GM12878 (cell line): ENCODE results near the gene ADSL. TPM values are rescaled to one million over a fixed set of nuclear protein-coding genes. Genes with fewer than 3 reads are reported as not detected.
A peak's percentile ranks its signal among the peaks of the same experiment; 100 is the strongest.

ENCODE experiments used
- ATAC-seq: fragments of 200-7000 bp; cut with Tn5 transposase; 3 replicates; pipeline ENCODE4 v1.9.1; 2020; ENCODE audit warnings: mild to moderate bottlenecking, moderate library complexity
- BruUV-seq: library from RNA; stranded (reverse); fragments of 400-500 nt; replicated peaks from 2 replicates; lab custom pipeline; 2021; lab: Mats Ljungman, UMichigan
- CTCF ChIA-PET: fragments of 300-600 bp; sonication (Branson Sonifier 250); formaldehyde crosslinking; extraction: SDS; loops from one replicate; lab custom pipeline; 2021; ENCODE audit warnings: inconsistent platforms; lab: Yijun Ruan, JAX
- POLR2A ChIA-PET: fragments of 350-600 bp; formaldehyde crosslinking; extraction: SDS; loops from one replicate; lab custom pipeline; 2021; ENCODE audit warnings: inconsistent platforms; lab: Charles Lee
- RAD21 ChIA-PET: fragments of 300-600 bp; sonication (Branson Sonifier 250); formaldehyde crosslinking; loops from one replicate; lab custom pipeline; 2023; ENCODE audit warnings: antibody characterized with exemption; ENCODE audit not compliant: unreplicated experiment; lab: Charles Lee
- SMC1A ChIA-PET: fragments of 300-600 bp; sonication (Branson Sonifier 250); formaldehyde crosslinking; loops from one replicate; lab custom pipeline; 2023; ENCODE audit not compliant: unreplicated experiment, uncharacterized antibody; lab: Charles Lee
- DNase-seq: peaks from one replicate; pipeline ENCODE4 v3.0.0-alpha.2; 2011; ENCODE audit warnings: low read depth, low spot score
- FAIRE-seq: peaks from 3 replicates; lab custom pipeline; 2011; peaks lifted over from hg19 to GRCh38; lab: Jason Lieb, UNC
- H2AFZ ChIP-seq: 2 replicates; pipeline ENCODE4 v1.6.0; 2011; ENCODE audit warnings: low read depth, low read length, control low read depth; ENCODE audit not compliant: control insufficient read depth
- H3K27ac ChIP-seq: 2 replicates; pipeline ENCODE4 v1.5.1; 2011; ENCODE audit warnings: control low read depth; ENCODE audit not compliant: control insufficient read depth, insufficient read depth
- H3K27me3 ChIP-seq, 2 experiments: replicated peaks in 1 of 2; 2 replicates each; pipeline versions ENCODE4 v1.6.0 to v1.6.1; 2011; ENCODE audit warnings: low read length in 1 of 2; ENCODE audit not compliant: control insufficient read depth in 2 of 2, insufficient read depth in 2 of 2
- H3K36me3 ChIP-seq, 2 experiments: 2 replicates each; pipeline ENCODE4 v1.5.1; 2011; ENCODE audit warnings: low read length in 1 of 2; ENCODE audit not compliant: control insufficient read depth in 2 of 2, insufficient read depth in 2 of 2
- H3K4me1 ChIP-seq: 2 replicates; pipeline ENCODE4 v1.6.1; 2011; ENCODE audit warnings: mild to moderate bottlenecking, low read length, moderate library complexity, mixed read lengths; ENCODE audit not compliant: control insufficient read depth, insufficient read depth
- H3K4me2 ChIP-seq: 2 replicates; pipeline ENCODE4 v1.6.0; 2011; ENCODE audit warnings: control low read depth; ENCODE audit not compliant: control insufficient read depth, insufficient read depth
- H3K4me3 ChIP-seq: fragments of 200-600 bp; sonication (generic); 2 replicates; pipeline ENCODE4 v1.5.1; 2016
- H3K79me2 ChIP-seq: 2 replicates; pipeline ENCODE4 v1.6.0; 2011; ENCODE audit warnings: low read length; ENCODE audit not compliant: control insufficient read depth, insufficient read depth
- H3K9ac ChIP-seq: 2 replicates; pipeline ENCODE4 v1.8.0; 2011; ENCODE audit warnings: low read length, control low read depth, mixed read lengths; ENCODE audit not compliant: control insufficient read depth, insufficient read depth
- H3K9me3 ChIP-seq: replicated peaks from 3 replicates; pipeline ENCODE4 v1.5.1; 2011; ENCODE audit warnings: mild to moderate bottlenecking, low read length; ENCODE audit not compliant: control insufficient read depth, insufficient read depth
- H4K20me1 ChIP-seq: 2 replicates; pipeline ENCODE4 v1.6.0; 2011; ENCODE audit not compliant: control insufficient read depth, insufficient read depth
- BHLHE40 ChIP-seq, 2 experiments: fragments of 450-650 bp in 1 of 2; IDR thresholded peaks; 2 replicates each; pipeline ENCODE4 v1.6.1; 2011 to 2017; ENCODE audit warnings: low read depth in 2 of 2, borderline replicate concordance in 1 of 2, improper control_type of control experiment in 1 of 2, low read length in 1 of 2, mild to moderate bottlenecking in 1 of 2
- PBX3 ChIP-seq: IDR thresholded peaks from 2 replicates; pipeline ENCODE4 v1.6.1; 2011; ENCODE audit warnings: mild to moderate bottlenecking, low read depth, low read length, moderate library complexity; ENCODE audit not compliant: insufficient replicate concordance
- RFX5 ChIP-seq: IDR thresholded peaks from 2 replicates; pipeline ENCODE4 v1.6.1; 2011; ENCODE audit warnings: low read depth, low read length, improper control_type of control experiment
- SUPT20H ChIP-seq: IDR thresholded peaks from 2 replicates; pipeline ENCODE4 v1.6.1; 2011; ENCODE audit warnings: low read depth, mild to moderate bottlenecking, low read length, moderate library complexity, borderline replicate concordance; ENCODE audit not compliant: control insufficient read depth
- TCF3 ChIP-seq: IDR thresholded peaks from 2 replicates; pipeline ENCODE4 v1.6.1; 2012; ENCODE audit warnings: low read depth, mild to moderate bottlenecking, low read length, borderline replicate concordance; ENCODE audit not compliant: insufficient read depth
- WGBS: methylation state at CpG from one replicate; pipeline ENCODE4 v1.1.6; 2016; ENCODE audit warnings: low lambda C conversion rate; ENCODE audit not compliant: insufficient replicate concordance, insufficient coverage; ENCODE audit errors: missing lambda C conversion rate; 5-methylcytosine and 5-hydroxymethylcytosine counted together
- in situ Hi-C: fragments of 300-500 bp; cut with MboI; formaldehyde crosslinking; loops from 9 replicates; pipeline ENCODE4 v1.14.3; 2018; ENCODE audit warnings: mixed read lengths
- intact Hi-C: fragments of 100-400 bp; cut with micrococcal nuclease; formaldehyde crosslinking; loops from one replicate; pipeline ENCODE4 v1.14.2; 2022; ENCODE audit not compliant: unreplicated experiment
- polyA plus RNA-seq, 11 experiments: library from polyadenylated mRNA; depleted of rRNA in 4 of 11; unstranded in 6 of 11; stranded (reverse) in 5 of 11; fragments of >200 nt; fragmentation: Nextera tagmentation in 4 of 11; fragmentation: Illumina TruSeq in 1 of 11; extraction: Ambion mirVana in 4 of 11; extraction: Trizol in 1 of 11; gene quantifications; 1 replicate in 1 of 11; 2 replicates in 10 of 11; pipeline versions ENCODE4 v1.2.1 to v1.2.3, GENCODE V29; 2011 to 2016; ENCODE audit warnings: inconsistent platforms in 2 of 11, missing spikeins in 2 of 11, low read depth in 1 of 11
- total RNA-seq, 4 experiments: library from RNA; depleted of rRNA in 3 of 4; stranded (reverse); fragments of >200 nt in 3 of 4; fragmentation: Illumina TruSeq in 1 of 4; extraction: Trizol in 1 of 4; gene quantifications; 2 replicates each; pipeline versions ENCODE4 v1.2.1 to v1.2.3, GENCODE V29; 2013 to 2021
- TF ChIP-seq, protein P1 (sequence below): fragments of 450-650 bp; IDR thresholded peaks from 2 replicates; pipeline ENCODE4 v1.6.1; 2016; ENCODE audit warnings: mild to moderate bottlenecking

The ADSL gene
- total and polyA plus RNA-seq, 10 of the 15 experiments (the other 5 are each of a cell fraction or from before 2014, with no cell fraction given) = 126 to 313 (median 143) TPM

- no peak for FAIRE-seq
- WGBS = 52% methylated on average over 6 of the region's 6 CpGs
- Histone ChIP-seq H3K4me3 (no peak overlapping the region), H4K20me1 (no peaks in the 10 kb centered on the region), H3K36me3 (peaks cover 6 to 9% of the 10 kb centered on the region in 2 experiments), H3K27me3 (no peaks in the 10 kb centered on the region), H3K79me2 (no peaks in the 10 kb centered on the region), H3K9me3 (no peaks in the 10 kb centered on the region), H2AFZ (no peak overlapping the region), H3K4me2 (no peak overlapping the region), H3K27ac (no peak overlapping the region), H3K9ac (no peak overlapping the region), H3K4me1 (no peaks in the 10 kb centered on the region)
- RAD21 ChIA-PET = no interaction called here
- in situ Hi-C loops = no loop called here
- intact Hi-C loops = no loop called here
- no TSS peak for BruUV-seq
- no peak for DNase-seq
- SMC1A ChIA-PET = interaction anchor here (1.8 kb wide), 1 partner anchor 22 kb away, joined by 4 read pairs; the partner anchor contains the start of gene ADSL
- TF ChIP-seq SUPT20H = no peak
- TF ChIP-seq RFX5 = no peak
- TF ChIP-seq TCF3 = no peak
- peak; percentile 59 for TF ChIP-seq PBX3
- 0 out of 4 replicates have a peak, but pooled peaks of 1 of the 2 experiments have one; percentile 11 for TF ChIP-seq BHLHE40 (IDR thresholded peaks at IDR 0.05; ENCODE audit: borderline replicate concordance in 1 of 2, low read depth in 2 of 2, low read length in 1 of 2)
- TF ChIP-seq, protein P1, sequence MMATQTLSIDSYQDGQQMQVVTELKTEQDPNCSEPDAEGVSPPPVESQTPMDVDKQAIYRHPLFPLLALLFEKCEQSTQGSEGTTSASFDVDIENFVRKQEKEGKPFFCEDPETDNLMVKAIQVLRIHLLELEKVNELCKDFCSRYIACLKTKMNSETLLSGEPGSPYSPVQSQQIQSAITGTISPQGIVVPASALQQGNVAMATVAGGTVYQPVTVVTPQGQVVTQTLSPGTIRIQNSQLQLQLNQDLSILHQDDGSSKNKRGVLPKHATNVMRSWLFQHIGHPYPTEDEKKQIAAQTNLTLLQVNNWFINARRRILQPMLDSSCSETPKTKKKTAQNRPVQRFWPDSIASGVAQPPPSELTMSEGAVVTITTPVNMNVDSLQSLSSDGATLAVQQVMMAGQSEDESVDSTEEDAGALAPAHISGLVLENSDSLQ = peak; percentile 88
- CTCF ChIA-PET = interaction anchor here (0.9 to 1.3 kb wide), 2 partner anchors 9 to 10 kb away, joined by 4 read pairs; no protein-coding TSS in a partner anchor
- POLR2A ChIA-PET = interaction anchor here (0.6 kb wide), 1 partner anchor 80 kb away, joined by 3 read pairs; no protein-coding TSS in a partner anchor
- peak; percentile 70 for ATAC-seq
Observed at GRCh38 chr22:40325315-40325714, 21.0 kb upstream of the ADSL start.
